H9 (cell line): ENCODE measurements around the gene MPPE1. TPM values are rescaled to one million over a fixed set of nuclear protein-coding genes. Genes with fewer than 3 reads are reported as not detected.
A peak's percentile ranks its signal among the peaks of the same experiment; 100 is the strongest.

Experiments
- DNase-seq: peaks from one replicate; pipeline ENCODE4 v3.0.0-alpha.2; 2017
- H2AFZ ChIP-seq: one replicate; pipeline ENCODE4 v1.6.1; 2013; ENCODE audit warnings: mild to moderate bottlenecking, low read length, control low read depth, moderate library complexity
- H2AK5ac ChIP-seq: 2 replicates; pipeline ENCODE4 v1.6.1; 2013; ENCODE audit warnings: low read length, control low read depth, mixed read lengths; ENCODE audit not compliant: insufficient read length
- H2BK120ac ChIP-seq: one replicate; pipeline ENCODE4 v1.6.1; 2013; ENCODE audit warnings: low read depth, mild to moderate bottlenecking, low read length, control low read depth, inconsistent platforms; ENCODE audit not compliant: poor library complexity, severe bottlenecking
- H2BK12ac ChIP-seq: 2 replicates; pipeline ENCODE4 v1.6.1; 2013; ENCODE audit warnings: low read length, control low read depth, mixed read lengths, low read depth; ENCODE audit not compliant: insufficient read length
- H2BK15ac ChIP-seq: 2 replicates; pipeline ENCODE4 v1.6.1; 2013; ENCODE audit warnings: low read depth, low read length, control low read depth
- H2BK20ac ChIP-seq: one replicate; pipeline ENCODE4 v1.6.1; 2013; ENCODE audit warnings: low read depth, mild to moderate bottlenecking, low read length, control low read depth, inconsistent platforms; ENCODE audit not compliant: poor library complexity, severe bottlenecking
- H2BK5ac ChIP-seq: 2 replicates; pipeline ENCODE4 v1.6.1; 2013; ENCODE audit warnings: low read length, control low read depth, mixed read lengths; ENCODE audit not compliant: insufficient read length
- H3K14ac ChIP-seq: 2 replicates; pipeline ENCODE4 v1.6.1; 2013; ENCODE audit warnings: low read length, control low read depth; ENCODE audit not compliant: insufficient read depth
- H3K18ac ChIP-seq: 2 replicates; pipeline ENCODE4 v1.6.1; 2013; ENCODE audit warnings: low read depth, mild to moderate bottlenecking, mixed read lengths, low read length, control low read depth; ENCODE audit not compliant: insufficient read length
- H3K23ac ChIP-seq: 2 replicates; pipeline ENCODE4 v1.6.1; 2013; ENCODE audit warnings: low read length, control low read depth, mixed read lengths, low read depth; ENCODE audit not compliant: insufficient read length
- H3K23me2 ChIP-seq: 2 replicates; pipeline ENCODE4 v1.6.1; 2013; ENCODE audit warnings: low read depth, mild to moderate bottlenecking, mixed read lengths, low read length, control low read depth; ENCODE audit not compliant: insufficient read length, poor library complexity, severe bottlenecking
- H3K27ac ChIP-seq: 2 replicates; pipeline ENCODE4 v1.5.1; 2013; ENCODE audit warnings: low read length, control low read depth, mixed read lengths, low read depth; ENCODE audit not compliant: insufficient read length
- H3K27me3 ChIP-seq: 2 replicates; pipeline ENCODE4 v1.6.1; 2013; ENCODE audit warnings: low read length, control low read depth, inconsistent platforms; ENCODE audit not compliant: insufficient read depth
- H3K4ac ChIP-seq: 2 replicates; pipeline ENCODE4 v1.6.1; 2013; ENCODE audit warnings: low read depth, mild to moderate bottlenecking, control low read depth, inconsistent platforms, low read length, moderate library complexity
- H3K4me1 ChIP-seq: 2 replicates; pipeline ENCODE4 v1.6.1; 2013; ENCODE audit warnings: low read length, control low read depth, inconsistent platforms; ENCODE audit not compliant: insufficient read depth
- H3K4me2 ChIP-seq: 2 replicates; pipeline ENCODE4 v1.6.1; 2013; ENCODE audit warnings: low read length, control low read depth, mixed read lengths; ENCODE audit not compliant: insufficient read length, insufficient read depth
- H3K56ac ChIP-seq: 2 replicates; pipeline ENCODE4 v1.6.1; 2013; ENCODE audit warnings: low read depth, mild to moderate bottlenecking, mixed read lengths, low read length, control low read depth; ENCODE audit not compliant: insufficient read length
- H3K79me1 ChIP-seq: 2 replicates; pipeline ENCODE4 v1.6.1; 2013; ENCODE audit warnings: low read depth, mild to moderate bottlenecking, moderate library complexity, low read length, control low read depth, inconsistent platforms; ENCODE audit not compliant: insufficient read depth, poor library complexity, severe bottlenecking
- H3K79me2 ChIP-seq: 2 replicates; pipeline ENCODE4 v1.6.1; 2013; ENCODE audit warnings: low read length, control low read depth, inconsistent platforms; ENCODE audit not compliant: insufficient read depth
- H3K9ac ChIP-seq: 2 replicates; pipeline ENCODE4 v1.6.1; 2013; ENCODE audit warnings: low read length, control low read depth, mixed read lengths; ENCODE audit not compliant: insufficient read length; ENCODE audit errors: extremely low read depth
- H3K9me3 ChIP-seq: one replicate; pipeline ENCODE4 v1.6.1; 2013; ENCODE audit warnings: low read depth, low read length, inconsistent platforms; ENCODE audit not compliant: control insufficient read depth
- H3T11ph ChIP-seq: one replicate; pipeline ENCODE4 v1.6.1; 2013; ENCODE audit warnings: mild to moderate bottlenecking, low read length, control low read depth, inconsistent platforms
- H4K20me1 ChIP-seq: one replicate; pipeline ENCODE4 v1.6.1; 2013; ENCODE audit not compliant: control insufficient read depth, insufficient read length, insufficient read depth
- H4K5ac ChIP-seq: 2 replicates; pipeline ENCODE4 v1.6.1; 2013; ENCODE audit warnings: low read depth, mild to moderate bottlenecking, mixed read lengths, low read length, control low read depth; ENCODE audit not compliant: insufficient read length
- H4K8ac ChIP-seq: replicated peaks from 2 replicates; pipeline ENCODE4 v1.6.1; 2013; ENCODE audit warnings: low read length, control low read depth, mixed read lengths, low read depth; ENCODE audit not compliant: insufficient read length
- H4K91ac ChIP-seq: 2 replicates; pipeline ENCODE4 v1.6.1; 2013; ENCODE audit warnings: low read depth, mild to moderate bottlenecking, moderate library complexity, mixed read lengths, low read length, control low read depth; ENCODE audit not compliant: insufficient read length
- H3K27ac Mint-ChIP-seq, 3 experiments: 2 replicates in 2 of 3; 3 replicates in 1 of 3; pipeline ENCODE4 v1.8.0; 2020 to 2021; ENCODE audit warnings: mixed read lengths in 3 of 3, mild to moderate bottlenecking in 1 of 3, moderate library complexity in 1 of 3
- H3K27me3 Mint-ChIP-seq: 2 replicates; pipeline ENCODE4 v1.8.0; 2021; ENCODE audit warnings: low read depth, mild to moderate bottlenecking, moderate library complexity, mixed read lengths
- H3K36me3 Mint-ChIP-seq, 3 experiments: 2 replicates in 2 of 3; 3 replicates in 1 of 3; pipeline ENCODE4 v1.8.0; 2020 to 2021; ENCODE audit warnings: low read depth in 3 of 3, mixed read lengths in 3 of 3; ENCODE audit not compliant: insufficient read depth in 1 of 3
- H3K4me1 Mint-ChIP-seq, 2 experiments: 2 replicates each; pipeline ENCODE4 v1.8.0; 2020; ENCODE audit warnings: mixed read lengths in 2 of 2
- H3K4me3 Mint-ChIP-seq, 2 experiments: 2 replicates in 1 of 2; 3 replicates in 1 of 2; pipeline ENCODE4 v1.8.0; 2020 to 2021; ENCODE audit warnings: mild to moderate bottlenecking in 2 of 2, mixed read lengths in 2 of 2, moderate library complexity in 1 of 2
- H3K9me3 Mint-ChIP-seq, 2 experiments: 2 replicates in 1 of 2; 3 replicates in 1 of 2; pipeline ENCODE4 v1.8.0; 2020; ENCODE audit warnings: mild to moderate bottlenecking in 2 of 2, mixed read lengths in 2 of 2, moderate library complexity in 1 of 2
- WGBS: extraction: QIAGEN DNeasy Blood & Tissue Kit; methylation state at CpG from one replicate; pipeline ENCODE4 v1.1.7; 2013; ENCODE audit warnings: missing lambda C conversion rate, low lambda C conversion rate, mixed read lengths; ENCODE audit not compliant: insufficient read length; ENCODE audit errors: extremely low coverage; 5-methylcytosine and 5-hydroxymethylcytosine counted together
- total RNA-seq: library from RNA; stranded (reverse); gene quantifications from 2 replicates; pipeline ENCODE4 v1.2.1, GENCODE V29; 2021
- TF ChIP-seq, protein P1 (sequence below): fragments of 200-600 bp; sonication (generic); conservative IDR thresholded peaks from 3 replicates; pipeline ENCODE4 v1.8.0; 2021; ENCODE audit warnings: antibody characterized with exemption, mild to moderate bottlenecking

Gene MPPE1
- total RNA-seq, 1 experiment from 2014 or later: 13.2 TPM

DNA sequence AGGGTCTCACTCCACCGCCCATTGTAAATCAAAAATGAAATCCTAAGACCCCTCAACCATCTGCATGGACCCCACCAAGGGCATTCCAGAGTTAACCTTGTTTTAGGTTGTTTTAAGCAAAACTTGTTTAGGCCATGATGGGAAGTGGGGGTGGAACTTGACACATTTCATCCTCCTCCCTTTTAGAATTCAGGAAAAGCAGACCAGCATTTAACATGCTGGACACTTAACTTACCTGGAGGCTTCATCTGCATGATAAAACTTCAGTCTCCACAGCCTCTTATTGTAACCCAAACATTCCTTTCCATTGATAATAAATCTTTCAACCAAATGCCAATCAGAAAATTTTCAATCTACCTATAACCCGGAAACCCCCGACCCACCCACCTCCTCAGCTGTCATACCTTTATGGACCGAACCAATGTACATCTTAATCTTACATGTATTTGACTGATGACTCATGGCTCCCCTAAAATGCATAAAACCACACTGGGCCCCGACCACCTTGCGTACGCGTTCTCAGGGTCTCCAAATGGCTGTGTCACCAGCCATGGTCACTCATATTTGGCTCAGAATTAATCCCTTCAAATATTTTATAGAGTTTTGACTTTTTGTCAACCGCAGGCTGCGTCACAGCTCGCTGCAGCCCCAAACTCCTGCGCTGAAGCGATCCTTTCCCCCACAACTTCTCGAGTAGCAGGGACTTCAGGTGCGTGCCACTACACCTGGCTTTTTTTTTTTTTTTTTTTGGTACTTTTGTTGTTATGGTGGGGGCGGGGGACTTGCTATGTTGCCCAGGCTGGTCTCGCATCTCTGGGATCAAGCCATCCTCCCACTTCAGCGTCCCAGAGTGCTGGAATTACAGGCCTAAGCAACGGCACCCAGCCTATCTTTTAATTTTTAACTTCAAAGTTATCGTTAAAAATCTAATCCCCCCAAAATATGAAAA, 917 bp downstream of the MPPE1 start:
- no peak overlapping the region for H3K27ac ChIP-seq
- no peak overlapping the region for H2BK15ac ChIP-seq

More for the DNA sequence above, 917 bp downstream of the MPPE1 start:
- Histone ChIP-seq H3K23ac (no peak overlapping the region), H3K27me3 (no peaks in the 10 kb centered on the region), H3K14ac (no peak overlapping the region), H4K20me1 (no peaks in the 10 kb centered on the region), H3K4me2 (peak overlapping the region; percentile 50), H3K79me1 (no peaks in the 10 kb centered on the region), H2AK5ac (no peak overlapping the region), H2BK12ac (no peak overlapping the region), H3K56ac (no peak overlapping the region), H3K23me2 (peaks cover 4% of the 10 kb centered on the region), H3K9me3 (no peaks in the 10 kb centered on the region), H4K91ac (no peak overlapping the region), H2AFZ (no peak overlapping the region), H4K8ac (no peak overlapping the region), H2BK20ac (no peak overlapping the region), H3K18ac (peak overlapping the region; percentile 11), H2BK5ac (no peak overlapping the region), H3K4ac (no peak overlapping the region), H2BK120ac (no peak overlapping the region), H4K5ac (no peak overlapping the region), H3T11ph (no peak overlapping the region), H3K9ac (no peak overlapping the region), H3K79me2 (no peaks in the 10 kb centered on the region), H3K4me1 (peaks cover 7% of the 10 kb centered on the region)
- peak overlapping the region; percentile 47 to 85 (median 83); a peak in 4 of 7 replicates for H3K27ac Mint-ChIP-seq
- no peak for DNase-seq
- H3K27me3 Mint-ChIP-seq: no peaks in the 10 kb centered on the region; the same call in 1 of the 2 replicates
- no CpG with 5 or more reads among the region's 20 CpGs for WGBS
- peaks cover 39 to 43% of the 10 kb centered on the region in 2 experiments for H3K4me1 Mint-ChIP-seq
- peak overlapping the region; percentile 84 to 89 for H3K4me3 Mint-ChIP-seq
- TF ChIP-seq, protein P1, sequence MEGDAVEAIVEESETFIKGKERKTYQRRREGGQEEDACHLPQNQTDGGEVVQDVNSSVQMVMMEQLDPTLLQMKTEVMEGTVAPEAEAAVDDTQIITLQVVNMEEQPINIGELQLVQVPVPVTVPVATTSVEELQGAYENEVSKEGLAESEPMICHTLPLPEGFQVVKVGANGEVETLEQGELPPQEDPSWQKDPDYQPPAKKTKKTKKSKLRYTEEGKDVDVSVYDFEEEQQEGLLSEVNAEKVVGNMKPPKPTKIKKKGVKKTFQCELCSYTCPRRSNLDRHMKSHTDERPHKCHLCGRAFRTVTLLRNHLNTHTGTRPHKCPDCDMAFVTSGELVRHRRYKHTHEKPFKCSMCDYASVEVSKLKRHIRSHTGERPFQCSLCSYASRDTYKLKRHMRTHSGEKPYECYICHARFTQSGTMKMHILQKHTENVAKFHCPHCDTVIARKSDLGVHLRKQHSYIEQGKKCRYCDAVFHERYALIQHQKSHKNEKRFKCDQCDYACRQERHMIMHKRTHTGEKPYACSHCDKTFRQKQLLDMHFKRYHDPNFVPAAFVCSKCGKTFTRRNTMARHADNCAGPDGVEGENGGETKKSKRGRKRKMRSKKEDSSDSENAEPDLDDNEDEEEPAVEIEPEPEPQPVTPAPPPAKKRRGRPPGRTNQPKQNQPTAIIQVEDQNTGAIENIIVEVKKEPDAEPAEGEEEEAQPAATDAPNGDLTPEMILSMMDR: no peak
- no peaks in the 10 kb centered on the region; a peak in 1 of 7 replicates for H3K36me3 Mint-ChIP-seq
- no peaks in the 10 kb centered on the region for H3K9me3 Mint-ChIP-seq
